DND-41 (cell line): Measurements from ENCODE around the gene OSR1.
"Not testable (repeated sequence)": the region's sequence is repeated elsewhere in the genome, so short reads cannot be mapped to it uniquely, and the experiment has no call there.

Experiments used
- EZH2 ChIP-seq: IDR thresholded peaks from 3 replicates; pipeline ENCODE4 v1.6.1; 2012; ENCODE audit warnings: borderline replicate concordance, low read depth, mild to moderate bottlenecking, moderate library complexity, low read length, inconsistent platforms; ENCODE audit not compliant: severe bottlenecking
- TF ChIP-seq, protein P1 (sequence below): IDR thresholded peaks from 2 replicates; pipeline ENCODE4 v1.5.1; 2012; ENCODE audit warnings: borderline replicate concordance, low read length, moderate library complexity, mild to moderate bottlenecking; ENCODE audit not compliant: poor library complexity, severe bottlenecking; ENCODE audit errors: extremely low read depth

DNA sequence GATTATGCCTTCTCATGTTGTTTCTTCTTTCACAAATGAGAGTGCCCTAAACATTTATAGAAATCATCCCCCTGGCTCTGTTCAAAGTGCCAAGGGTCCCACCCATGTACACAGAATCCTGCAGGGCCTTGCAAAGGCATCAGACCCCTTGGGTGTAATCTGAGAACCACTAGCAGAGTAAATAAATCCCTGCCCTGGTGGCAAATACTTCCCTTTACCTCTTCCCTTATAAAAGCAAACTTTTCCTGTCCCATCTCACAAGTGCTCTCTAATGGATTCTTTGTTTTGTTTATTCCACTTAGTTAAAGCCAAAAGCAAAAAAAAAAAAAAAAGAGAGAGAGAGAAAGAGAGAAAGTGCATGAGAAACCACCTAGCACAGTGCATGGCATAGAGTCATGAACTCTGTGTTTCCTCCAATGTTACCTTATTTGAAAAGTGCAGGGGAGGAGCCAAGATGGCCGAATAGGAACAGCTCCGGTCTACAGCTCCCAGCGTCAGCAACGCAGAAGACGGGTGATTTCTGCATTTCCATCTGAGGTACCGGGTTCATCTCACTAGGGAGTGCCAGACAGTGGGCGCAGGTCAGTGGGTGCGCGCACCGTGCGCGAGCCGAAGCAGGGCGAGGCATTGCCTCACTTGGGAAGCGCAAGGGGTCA, 52.9 kb downstream of the OSR1 start:
- TF ChIP-seq, protein P1, sequence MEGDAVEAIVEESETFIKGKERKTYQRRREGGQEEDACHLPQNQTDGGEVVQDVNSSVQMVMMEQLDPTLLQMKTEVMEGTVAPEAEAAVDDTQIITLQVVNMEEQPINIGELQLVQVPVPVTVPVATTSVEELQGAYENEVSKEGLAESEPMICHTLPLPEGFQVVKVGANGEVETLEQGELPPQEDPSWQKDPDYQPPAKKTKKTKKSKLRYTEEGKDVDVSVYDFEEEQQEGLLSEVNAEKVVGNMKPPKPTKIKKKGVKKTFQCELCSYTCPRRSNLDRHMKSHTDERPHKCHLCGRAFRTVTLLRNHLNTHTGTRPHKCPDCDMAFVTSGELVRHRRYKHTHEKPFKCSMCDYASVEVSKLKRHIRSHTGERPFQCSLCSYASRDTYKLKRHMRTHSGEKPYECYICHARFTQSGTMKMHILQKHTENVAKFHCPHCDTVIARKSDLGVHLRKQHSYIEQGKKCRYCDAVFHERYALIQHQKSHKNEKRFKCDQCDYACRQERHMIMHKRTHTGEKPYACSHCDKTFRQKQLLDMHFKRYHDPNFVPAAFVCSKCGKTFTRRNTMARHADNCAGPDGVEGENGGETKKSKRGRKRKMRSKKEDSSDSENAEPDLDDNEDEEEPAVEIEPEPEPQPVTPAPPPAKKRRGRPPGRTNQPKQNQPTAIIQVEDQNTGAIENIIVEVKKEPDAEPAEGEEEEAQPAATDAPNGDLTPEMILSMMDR, result not testable (repeated sequence)
- TF ChIP-seq EZH2, result not testable (repeated sequence)
